Measurements from ENCODE around the gene GMPR2.

GRCh38 chr14:24281636-24282035, 48.9 kb downstream of the GMPR2 start:
- TF ChIP-seq, protein P1, sequence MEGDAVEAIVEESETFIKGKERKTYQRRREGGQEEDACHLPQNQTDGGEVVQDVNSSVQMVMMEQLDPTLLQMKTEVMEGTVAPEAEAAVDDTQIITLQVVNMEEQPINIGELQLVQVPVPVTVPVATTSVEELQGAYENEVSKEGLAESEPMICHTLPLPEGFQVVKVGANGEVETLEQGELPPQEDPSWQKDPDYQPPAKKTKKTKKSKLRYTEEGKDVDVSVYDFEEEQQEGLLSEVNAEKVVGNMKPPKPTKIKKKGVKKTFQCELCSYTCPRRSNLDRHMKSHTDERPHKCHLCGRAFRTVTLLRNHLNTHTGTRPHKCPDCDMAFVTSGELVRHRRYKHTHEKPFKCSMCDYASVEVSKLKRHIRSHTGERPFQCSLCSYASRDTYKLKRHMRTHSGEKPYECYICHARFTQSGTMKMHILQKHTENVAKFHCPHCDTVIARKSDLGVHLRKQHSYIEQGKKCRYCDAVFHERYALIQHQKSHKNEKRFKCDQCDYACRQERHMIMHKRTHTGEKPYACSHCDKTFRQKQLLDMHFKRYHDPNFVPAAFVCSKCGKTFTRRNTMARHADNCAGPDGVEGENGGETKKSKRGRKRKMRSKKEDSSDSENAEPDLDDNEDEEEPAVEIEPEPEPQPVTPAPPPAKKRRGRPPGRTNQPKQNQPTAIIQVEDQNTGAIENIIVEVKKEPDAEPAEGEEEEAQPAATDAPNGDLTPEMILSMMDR (IDR thresholded peaks at IDR 0.05; ENCODE audit: low read length), result no peak
- no peak for TF ChIP-seq EZH2 (IDR thresholded peaks at IDR 0.05; ENCODE audit: borderline replicate concordance, low read length)

Data from OCI-LY1 (cell line).